HEK293 (cell line): Measurements from ENCODE around the gene POR.

Experiments used
- CTCF ChIA-PET: fragments of 350-600 bp; formaldehyde crosslinking; extraction: SDS; loops from one replicate; lab custom pipeline; 2021; ENCODE audit warnings: antibody characterized with exemption; lab: Yijun Ruan, JAX
- POLR2A ChIA-PET: fragments of 300-600 bp; formaldehyde crosslinking; extraction: SDS; loops from one replicate; lab custom pipeline; 2020; ENCODE audit warnings: antibody characterized with exemption, inconsistent platforms; lab: Yijun Ruan, JAX
- H3K27ac ChIP-seq: fragments of 200-500 bp; sonication (Bioruptor generic); 2 replicates; pipeline ENCODE4 v1.5.1; 2014; ENCODE audit warnings: low read depth, low read length, control low read depth, inconsistent platforms; ENCODE audit errors: extremely low read depth
- H3K36me3 ChIP-seq, 2 experiments: fragments of 200-500 bp in 1 of 2; sonication (Bioruptor generic) in 1 of 2; 1 replicate in 1 of 2; 2 replicates in 1 of 2; pipeline ENCODE4 v1.5.1; 2014 to 2017; ENCODE audit warnings: inconsistent platforms in 2 of 2, low read length in 2 of 2; ENCODE audit not compliant: control insufficient read depth in 2 of 2, insufficient read depth in 1 of 2
- H3K4me1 ChIP-seq: fragments of 200-500 bp; sonication (Bioruptor generic); 2 replicates; pipeline ENCODE4 v1.5.1; 2014; ENCODE audit warnings: mild to moderate bottlenecking, low read length, inconsistent platforms; ENCODE audit not compliant: control insufficient read depth, insufficient read depth
- H3K4me3 ChIP-seq: 2 replicates; pipeline ENCODE4 v1.5.1; 2011; ENCODE audit warnings: low read depth, mild to moderate bottlenecking, control low read depth, low read length, moderate library complexity
- H3K9me3 ChIP-seq: fragments of 200-500 bp; sonication (Bioruptor generic); 2 replicates; pipeline ENCODE4 v1.5.1; 2014; ENCODE audit warnings: low read depth, low read length, inconsistent platforms; ENCODE audit not compliant: control insufficient read depth, insufficient read depth
- GLIS1 ChIP-seq: fragments of 450-650 bp; formaldehyde crosslinking; IDR thresholded peaks from 2 replicates; pipeline ENCODE4 v1.5.1; 2016; ENCODE audit warnings: missing biosample characterization, missing genetic modification characterization
- KLF10 ChIP-seq: fragments of 450-650 bp; IDR thresholded peaks from 2 replicates; pipeline ENCODE4 v1.5.1; 2018; ENCODE audit warnings: missing biosample characterization, mild to moderate bottlenecking, missing genetic modification characterization
- SP3 ChIP-seq: fragments of 450-650 bp; formaldehyde crosslinking; IDR thresholded peaks from 2 replicates; pipeline ENCODE4 v1.5.1; 2016; ENCODE audit warnings: missing biosample characterization, missing genetic modification characterization
- WT1 ChIP-seq: fragments of 450-650 bp; formaldehyde crosslinking; IDR thresholded peaks from 2 replicates; pipeline ENCODE4 v1.5.1; 2016; ENCODE audit warnings: missing biosample characterization, missing genetic modification characterization
- ZBTB20 ChIP-seq: fragments of 450-650 bp; formaldehyde crosslinking; IDR thresholded peaks from 2 replicates; pipeline ENCODE4 v1.5.1; 2016; ENCODE audit warnings: missing biosample characterization, missing genetic modification characterization
- ZFHX2 ChIP-seq: fragments of 450-650 bp; formaldehyde crosslinking; conservative IDR thresholded peaks from 2 replicates; pipeline ENCODE4 v1.5.1; 2016; ENCODE audit warnings: missing biosample characterization, missing genetic modification characterization
- ZFP41 ChIP-seq: fragments of 450-650 bp; formaldehyde crosslinking; IDR thresholded peaks from 2 replicates; pipeline ENCODE4 v1.5.1; 2016; ENCODE audit warnings: missing biosample characterization, missing genetic modification characterization, borderline replicate concordance
- ZFP69B ChIP-seq: fragments of 450-650 bp; formaldehyde crosslinking; IDR thresholded peaks from 2 replicates; pipeline ENCODE4 v1.5.1; 2016; ENCODE audit warnings: missing biosample characterization, missing genetic modification characterization
- ZNF10 ChIP-seq: fragments of 450-650 bp; formaldehyde crosslinking; IDR thresholded peaks from 2 replicates; pipeline ENCODE4 v1.5.1; 2017; ENCODE audit warnings: missing biosample characterization, missing genetic modification characterization
- ZNF174 ChIP-seq: fragments of 450-650 bp; formaldehyde crosslinking; IDR thresholded peaks from 2 replicates; pipeline ENCODE4 v1.5.0; 2017; ENCODE audit warnings: missing biosample characterization, mild to moderate bottlenecking, missing genetic modification characterization
- ZNF223 ChIP-seq: fragments of 450-650 bp; formaldehyde crosslinking; IDR thresholded peaks from 2 replicates; pipeline ENCODE4 v1.5.1; 2016; ENCODE audit warnings: missing biosample characterization, missing genetic modification characterization
- ZNF23 ChIP-seq: fragments of 450-650 bp; formaldehyde crosslinking; IDR thresholded peaks from 2 replicates; pipeline ENCODE4 v1.5.1; 2016; ENCODE audit warnings: missing biosample characterization, missing genetic modification characterization, borderline replicate concordance
- ZNF311 ChIP-seq: fragments of 450-650 bp; formaldehyde crosslinking; IDR thresholded peaks from 2 replicates; pipeline ENCODE4 v1.5.1; 2017; ENCODE audit warnings: missing biosample characterization, missing genetic modification characterization, borderline replicate concordance
- ZNF324 ChIP-seq: fragments of 450-650 bp; formaldehyde crosslinking; IDR thresholded peaks from 2 replicates; pipeline ENCODE4 v1.5.1; 2016; ENCODE audit warnings: missing biosample characterization, missing genetic modification characterization
- ZNF335 ChIP-seq: fragments of 450-650 bp; formaldehyde crosslinking; conservative IDR thresholded peaks from 2 replicates; pipeline ENCODE4 v1.5.1; 2016; ENCODE audit warnings: missing biosample characterization, missing genetic modification characterization
- ZNF426 ChIP-seq: fragments of 450-650 bp; formaldehyde crosslinking; IDR thresholded peaks from 2 replicates; pipeline ENCODE4 v1.5.1; 2017; ENCODE audit warnings: missing biosample characterization, missing genetic modification characterization, mild to moderate bottlenecking, inconsistent platforms, moderate library complexity
- ZNF48 ChIP-seq: fragments of 450-650 bp; formaldehyde crosslinking; IDR thresholded peaks from 2 replicates; pipeline ENCODE4 v1.5.1; 2016; ENCODE audit warnings: missing biosample characterization, missing genetic modification characterization
- ZNF521 ChIP-seq: fragments of 450-650 bp; formaldehyde crosslinking; IDR thresholded peaks from 2 replicates; pipeline ENCODE4 v1.5.1; 2017; ENCODE audit warnings: missing biosample characterization, mild to moderate bottlenecking, missing genetic modification characterization
- ZNF623 ChIP-seq: fragments of 450-650 bp; formaldehyde crosslinking; IDR thresholded peaks from 2 replicates; pipeline ENCODE4 v1.5.1; 2016; ENCODE audit warnings: missing biosample characterization, missing genetic modification characterization
- ZNF629 ChIP-seq: fragments of 450-650 bp; formaldehyde crosslinking; IDR thresholded peaks from 2 replicates; pipeline ENCODE4 v1.5.1; 2017; ENCODE audit warnings: missing biosample characterization, missing genetic modification characterization
- ZNF660 ChIP-seq: fragments of 450-650 bp; IDR thresholded peaks from 2 replicates; pipeline ENCODE4 v1.5.1; 2018; ENCODE audit warnings: missing biosample characterization, mild to moderate bottlenecking, missing genetic modification characterization
- ZNF747 ChIP-seq: fragments of 450-650 bp; formaldehyde crosslinking; IDR thresholded peaks from 2 replicates; pipeline ENCODE4 v1.5.1; 2016; ENCODE audit warnings: missing biosample characterization, missing genetic modification characterization
- ZXDB ChIP-seq: fragments of 450-650 bp; formaldehyde crosslinking; IDR thresholded peaks from 2 replicates; pipeline ENCODE4 v1.5.1; 2016; ENCODE audit warnings: missing biosample characterization, missing genetic modification characterization
- TF ChIP-seq, protein P1 (sequence below): fragments of 450-650 bp; formaldehyde crosslinking; conservative IDR thresholded peaks from 2 replicates; pipeline ENCODE4 v1.5.1; 2016; ENCODE audit warnings: low read depth, missing biosample characterization, missing genetic modification characterization
- TF ChIP-seq, protein P2 (sequence below): fragments of 450-650 bp; formaldehyde crosslinking; IDR thresholded peaks from 2 replicates; pipeline ENCODE4 v1.5.1; 2016; ENCODE audit warnings: missing biosample characterization, missing genetic modification characterization
- TF ChIP-seq, protein P3 (sequence below): fragments of 450-650 bp; formaldehyde crosslinking; IDR thresholded peaks from 2 replicates; pipeline ENCODE4 v1.5.1; 2016; ENCODE audit warnings: missing biosample characterization, missing genetic modification characterization
- TF ChIP-seq, protein P4 (sequence below): fragments of 450-650 bp; formaldehyde crosslinking; IDR thresholded peaks from 2 replicates; pipeline ENCODE4 v1.5.1; 2017; ENCODE audit warnings: missing biosample characterization, mild to moderate bottlenecking, missing genetic modification characterization, moderate library complexity
- TF ChIP-seq, protein P5 (sequence below): fragments of 450-650 bp; IDR thresholded peaks from 2 replicates; pipeline ENCODE4 v1.5.1; 2018; ENCODE audit warnings: missing biosample characterization, mild to moderate bottlenecking, missing genetic modification characterization

The POR gene

DNA sequence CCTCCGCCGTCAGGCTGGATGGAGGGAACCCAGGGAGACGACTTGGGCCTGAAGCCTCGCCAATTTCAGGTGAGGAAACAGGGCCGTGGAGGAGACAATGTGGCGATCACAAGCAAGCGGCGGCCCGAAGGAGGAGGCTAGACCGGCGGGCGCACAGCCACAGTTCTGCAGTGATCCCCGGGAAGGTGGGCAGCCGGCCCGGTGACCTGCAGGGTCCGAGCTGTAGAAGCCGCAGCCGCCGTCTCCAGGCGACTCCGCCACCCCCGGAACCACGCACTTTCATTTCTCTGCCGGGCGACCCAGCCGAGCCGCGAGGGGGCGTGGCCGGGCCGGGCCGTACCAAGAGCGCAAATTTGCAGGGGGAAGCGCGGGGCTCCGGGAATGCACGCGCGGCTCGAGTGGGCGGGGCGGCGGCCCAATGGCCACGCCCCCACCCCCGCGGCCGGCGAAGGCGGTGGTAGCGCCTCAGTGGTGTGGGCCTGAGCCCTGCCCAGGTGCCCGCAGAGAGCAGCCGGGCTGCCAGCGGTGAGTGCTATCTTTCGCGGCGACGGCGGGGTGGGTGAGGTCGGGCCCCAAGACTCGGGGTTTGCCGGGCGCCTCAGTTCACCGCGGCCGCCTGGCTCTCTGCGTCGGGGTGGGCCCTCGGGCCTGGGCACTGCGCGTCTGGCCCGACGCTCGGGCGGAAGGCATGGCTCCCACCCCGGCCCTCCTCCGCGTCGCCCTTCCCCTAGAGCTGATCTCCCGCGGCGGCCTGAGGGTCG is at the start of gene POR:
TSS of gene POR (plus strand) at position 501 of the 761 bp plus-strand sequence. CDS start 38,847 bp downstream, outside the sequence.
- Histone ChIP-seq H3K4me3 (peak within 1 kb of the TSS; percentile 85), H3K4me1 (0 out of 2 replicates have a peak, but pooled peaks cover 3% of the 10 kb centered on the region), H3K9me3 (no peaks in the 10 kb centered on the region), H3K36me3 (no peaks in the 10 kb centered on the region), H3K27ac (peak within 1 kb of the TSS; percentile 72)
- CTCF ChIA-PET: interaction anchor here (0.6 to 1.2 kb wide), 3 partner anchors 17 to 48 kb away, joined by 3 to 4 read pairs (median 4); no protein-coding TSS in a partner anchor
- POLR2A ChIA-PET: interaction anchor here (0.6 to 2.6 kb wide), 19 partner anchors 10 to 403 kb away, joined by 3 to 9 read pairs (median 4); no protein-coding TSS in a partner anchor
- TF ChIP-seq ZNF10 (tag by site-specific recombination) (no peak; the same call in 1 of the 2 replicates), ZNF623 (tag by site-specific recombination) (peak; percentile 12; the same call in 1 of the 2 replicates), ZNF324 (tag by site-specific recombination) (peak; percentile 57; the same call in 1 of the 2 replicates), SP3 (tag by site-specific recombination) (peak; percentile 99), ZNF521 (tag by site-specific recombination) (no peak), ZXDB (tag by site-specific recombination) (peak; percentile 52), ZNF629 (tag by site-specific recombination) (0 out of 2 replicates have a peak, but pooled peaks have one; percentile 32), ZFHX2 (tag by site-specific recombination) (peak; percentile 83), ZNF23 (tag by site-specific recombination) (no peak), ZNF48 (tag by site-specific recombination) (no peak), ZNF223 (tag by site-specific recombination) (no peak), GLIS1 (tag by site-specific recombination) (peak; percentile 25), ZNF311 (tag by site-specific recombination) (no peak), ZFP41 (no peak), ZFP69B (tag by site-specific recombination) (0 out of 2 replicates have a peak, but pooled peaks have one; percentile 24), WT1 (tag by site-specific recombination) (no peak), ZNF660 (tag by site-specific recombination) (peak; percentile 92), ZNF747 (tag by site-specific recombination) (no peak), KLF10 (tag by site-specific recombination) (peak; percentile 86), ZBTB20 (peak; percentile 98), ZNF335 (peak; percentile 86), ZNF174 (tag by site-specific recombination) (no peak), ZNF426 (tag by site-specific recombination) (no peak)
- TF ChIP-seq, protein P1, sequence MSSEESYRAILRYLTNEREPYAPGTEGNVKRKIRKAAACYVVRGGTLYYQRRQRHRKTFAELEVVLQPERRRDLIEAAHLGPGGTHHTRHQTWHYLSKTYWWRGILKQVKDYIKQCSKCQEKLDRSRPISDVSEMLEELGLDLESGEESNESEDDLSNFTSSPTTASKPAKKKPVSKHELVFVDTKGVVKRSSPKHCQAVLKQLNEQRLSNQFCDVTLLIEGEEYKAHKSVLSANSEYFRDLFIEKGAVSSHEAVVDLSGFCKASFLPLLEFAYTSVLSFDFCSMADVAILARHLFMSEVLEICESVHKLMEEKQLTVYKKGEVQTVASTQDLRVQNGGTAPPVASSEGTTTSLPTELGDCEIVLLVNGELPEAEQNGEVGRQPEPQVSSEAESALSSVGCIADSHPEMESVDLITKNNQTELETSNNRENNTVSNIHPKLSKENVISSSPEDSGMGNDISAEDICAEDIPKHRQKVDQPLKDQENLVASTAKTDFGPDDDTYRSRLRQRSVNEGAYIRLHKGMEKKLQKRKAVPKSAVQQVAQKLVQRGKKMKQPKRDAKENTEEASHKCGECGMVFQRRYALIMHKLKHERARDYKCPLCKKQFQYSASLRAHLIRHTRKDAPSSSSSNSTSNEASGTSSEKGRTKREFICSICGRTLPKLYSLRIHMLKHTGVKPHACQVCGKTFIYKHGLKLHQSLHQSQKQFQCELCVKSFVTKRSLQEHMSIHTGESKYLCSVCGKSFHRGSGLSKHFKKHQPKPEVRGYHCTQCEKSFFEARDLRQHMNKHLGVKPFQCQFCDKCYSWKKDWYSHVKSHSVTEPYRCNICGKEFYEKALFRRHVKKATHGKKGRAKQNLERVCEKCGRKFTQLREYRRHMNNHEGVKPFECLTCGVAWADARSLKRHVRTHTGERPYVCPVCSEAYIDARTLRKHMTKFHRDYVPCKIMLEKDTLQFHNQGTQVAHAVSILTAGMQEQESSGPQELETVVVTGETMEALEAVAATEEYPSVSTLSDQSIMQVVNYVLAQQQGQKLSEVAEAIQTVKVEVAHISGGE (tag by site-specific recombination): 0 out of 2 replicates have a peak, but pooled peaks have one; percentile 4
- TF ChIP-seq, protein P2, sequence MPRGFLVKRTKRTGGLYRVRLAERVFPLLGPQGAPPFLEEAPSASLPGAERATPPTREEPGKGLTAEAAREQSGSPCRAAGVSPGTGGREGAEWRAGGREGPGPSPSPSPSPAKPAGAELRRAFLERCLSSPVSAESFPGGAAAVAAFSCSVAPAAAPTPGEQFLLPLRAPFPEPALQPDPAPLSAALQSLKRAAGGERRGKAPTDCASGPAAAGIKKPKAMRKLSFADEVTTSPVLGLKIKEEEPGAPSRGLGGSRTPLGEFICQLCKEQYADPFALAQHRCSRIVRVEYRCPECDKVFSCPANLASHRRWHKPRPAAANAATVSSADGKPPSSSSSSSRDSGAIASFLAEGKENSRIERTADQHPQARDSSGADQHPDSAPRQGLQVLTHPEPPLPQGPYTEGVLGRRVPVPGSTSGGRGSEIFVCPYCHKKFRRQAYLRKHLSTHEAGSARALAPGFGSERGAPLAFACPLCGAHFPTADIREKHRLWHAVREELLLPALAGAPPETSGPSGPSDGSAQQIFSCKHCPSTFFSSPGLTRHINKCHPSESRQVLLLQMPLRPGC: no peak
- TF ChIP-seq, protein P3, sequence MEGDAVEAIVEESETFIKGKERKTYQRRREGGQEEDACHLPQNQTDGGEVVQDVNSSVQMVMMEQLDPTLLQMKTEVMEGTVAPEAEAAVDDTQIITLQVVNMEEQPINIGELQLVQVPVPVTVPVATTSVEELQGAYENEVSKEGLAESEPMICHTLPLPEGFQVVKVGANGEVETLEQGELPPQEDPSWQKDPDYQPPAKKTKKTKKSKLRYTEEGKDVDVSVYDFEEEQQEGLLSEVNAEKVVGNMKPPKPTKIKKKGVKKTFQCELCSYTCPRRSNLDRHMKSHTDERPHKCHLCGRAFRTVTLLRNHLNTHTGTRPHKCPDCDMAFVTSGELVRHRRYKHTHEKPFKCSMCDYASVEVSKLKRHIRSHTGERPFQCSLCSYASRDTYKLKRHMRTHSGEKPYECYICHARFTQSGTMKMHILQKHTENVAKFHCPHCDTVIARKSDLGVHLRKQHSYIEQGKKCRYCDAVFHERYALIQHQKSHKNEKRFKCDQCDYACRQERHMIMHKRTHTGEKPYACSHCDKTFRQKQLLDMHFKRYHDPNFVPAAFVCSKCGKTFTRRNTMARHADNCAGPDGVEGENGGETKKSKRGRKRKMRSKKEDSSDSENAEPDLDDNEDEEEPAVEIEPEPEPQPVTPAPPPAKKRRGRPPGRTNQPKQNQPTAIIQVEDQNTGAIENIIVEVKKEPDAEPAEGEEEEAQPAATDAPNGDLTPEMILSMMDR: peak; percentile 22; the same call in 1 of the 2 replicates
- TF ChIP-seq, protein P4, sequence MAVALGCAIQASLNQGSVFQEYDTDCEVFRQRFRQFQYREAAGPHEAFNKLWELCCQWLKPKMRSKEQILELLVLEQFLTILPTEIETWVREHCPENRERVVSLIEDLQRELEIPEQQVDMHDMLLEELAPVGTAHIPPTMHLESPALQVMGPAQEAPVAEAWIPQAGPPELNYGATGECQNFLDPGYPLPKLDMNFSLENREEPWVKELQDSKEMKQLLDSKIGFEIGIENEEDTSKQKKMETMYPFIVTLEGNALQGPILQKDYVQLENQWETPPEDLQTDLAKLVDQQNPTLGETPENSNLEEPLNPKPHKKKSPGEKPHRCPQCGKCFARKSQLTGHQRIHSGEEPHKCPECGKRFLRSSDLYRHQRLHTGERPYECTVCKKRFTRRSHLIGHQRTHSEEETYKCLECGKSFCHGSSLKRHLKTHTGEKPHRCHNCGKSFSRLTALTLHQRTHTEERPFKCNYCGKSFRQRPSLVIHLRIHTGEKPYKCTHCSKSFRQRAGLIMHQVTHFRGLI (tag by site-specific recombination): peak; percentile 31; the same call in 1 of the 2 replicates
- TF ChIP-seq, protein P5, sequence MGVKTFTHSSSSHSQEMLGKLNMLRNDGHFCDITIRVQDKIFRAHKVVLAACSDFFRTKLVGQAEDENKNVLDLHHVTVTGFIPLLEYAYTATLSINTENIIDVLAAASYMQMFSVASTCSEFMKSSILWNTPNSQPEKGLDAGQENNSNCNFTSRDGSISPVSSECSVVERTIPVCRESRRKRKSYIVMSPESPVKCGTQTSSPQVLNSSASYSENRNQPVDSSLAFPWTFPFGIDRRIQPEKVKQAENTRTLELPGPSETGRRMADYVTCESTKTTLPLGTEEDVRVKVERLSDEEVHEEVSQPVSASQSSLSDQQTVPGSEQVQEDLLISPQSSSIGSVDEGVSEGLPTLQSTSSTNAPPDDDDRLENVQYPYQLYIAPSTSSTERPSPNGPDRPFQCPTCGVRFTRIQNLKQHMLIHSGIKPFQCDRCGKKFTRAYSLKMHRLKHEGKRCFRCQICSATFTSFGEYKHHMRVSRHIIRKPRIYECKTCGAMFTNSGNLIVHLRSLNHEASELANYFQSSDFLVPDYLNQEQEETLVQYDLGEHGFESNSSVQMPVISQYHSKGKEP (tag by site-specific recombination): 0 out of 2 replicates have a peak, but pooled peaks have one; percentile 44
